ENCODE results near the gene FAM161A. TPM values are rescaled to one million over a fixed set of nuclear protein-coding genes. Genes with fewer than 3 reads are reported as not detected.
"Not testable (repeated sequence)": the region's sequence is repeated elsewhere in the genome, so short reads cannot be mapped to it uniquely, and the experiment has no call there.

The FAM161A gene
- total RNA-seq, 4 donors from 2014 or later: 0.96 to 2.5 (median 1.9) TPM

DNA sequence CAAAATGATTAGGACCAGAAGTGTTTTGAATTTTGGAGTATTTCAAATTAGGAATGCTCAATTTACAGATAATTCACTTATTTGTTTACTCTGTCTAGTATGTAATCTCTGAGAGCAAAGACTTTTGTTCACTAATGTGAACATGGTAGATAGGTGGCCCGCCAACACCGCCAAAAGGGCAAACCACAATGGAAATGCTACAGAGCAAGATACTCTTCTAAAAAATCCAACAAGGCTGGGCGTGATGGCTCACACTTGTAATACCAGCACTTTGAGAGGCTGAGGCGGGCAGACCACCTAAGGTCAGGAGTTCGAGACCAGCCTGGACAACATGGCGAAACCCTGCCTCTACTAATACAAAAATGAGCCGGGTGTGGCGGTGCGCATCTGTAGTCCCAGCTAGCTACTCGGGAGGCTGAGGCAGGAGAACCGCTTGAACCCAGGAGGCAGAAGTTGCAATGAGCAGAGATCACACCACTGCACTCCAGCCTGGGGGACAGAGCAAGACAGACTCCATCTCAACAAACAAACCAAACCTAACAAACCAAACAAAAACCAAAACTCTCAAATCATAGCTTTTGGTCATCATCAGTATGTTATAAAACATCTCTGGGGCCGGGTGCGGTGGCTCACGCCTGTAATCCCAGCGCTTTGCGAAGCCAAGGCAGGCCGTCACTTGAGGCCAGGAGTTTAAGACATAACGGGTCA is 32.2 kb upstream of the FAM161A start:
- ATAC-seq: no peak
- H3K9me3 ChIP-seq: no peaks in the 10 kb centered on the region
- H3K27me3 ChIP-seq: no peaks in the 10 kb centered on the region
- WGBS, 2 donors (ENCODE audit: low coverage in 1 of 2): 80 to 88% methylated on average over 10 to 13 of the region's 18 CpGs
- no peak overlapping the region for H3K4me3 ChIP-seq
- peaks cover 0 to 29% (median 12%) of the 10 kb centered on the region in 3 donors for H3K4me1 ChIP-seq
- TF ChIP-seq POLR2AphosphoS5 (IDR thresholded peaks at IDR 0.05) (no peak), POLR2A (IDR thresholded peaks at IDR 0.05) (no peak), EP300 (IDR thresholded peaks at IDR 0.05) (no peak)
- TF ChIP-seq, protein P1, sequence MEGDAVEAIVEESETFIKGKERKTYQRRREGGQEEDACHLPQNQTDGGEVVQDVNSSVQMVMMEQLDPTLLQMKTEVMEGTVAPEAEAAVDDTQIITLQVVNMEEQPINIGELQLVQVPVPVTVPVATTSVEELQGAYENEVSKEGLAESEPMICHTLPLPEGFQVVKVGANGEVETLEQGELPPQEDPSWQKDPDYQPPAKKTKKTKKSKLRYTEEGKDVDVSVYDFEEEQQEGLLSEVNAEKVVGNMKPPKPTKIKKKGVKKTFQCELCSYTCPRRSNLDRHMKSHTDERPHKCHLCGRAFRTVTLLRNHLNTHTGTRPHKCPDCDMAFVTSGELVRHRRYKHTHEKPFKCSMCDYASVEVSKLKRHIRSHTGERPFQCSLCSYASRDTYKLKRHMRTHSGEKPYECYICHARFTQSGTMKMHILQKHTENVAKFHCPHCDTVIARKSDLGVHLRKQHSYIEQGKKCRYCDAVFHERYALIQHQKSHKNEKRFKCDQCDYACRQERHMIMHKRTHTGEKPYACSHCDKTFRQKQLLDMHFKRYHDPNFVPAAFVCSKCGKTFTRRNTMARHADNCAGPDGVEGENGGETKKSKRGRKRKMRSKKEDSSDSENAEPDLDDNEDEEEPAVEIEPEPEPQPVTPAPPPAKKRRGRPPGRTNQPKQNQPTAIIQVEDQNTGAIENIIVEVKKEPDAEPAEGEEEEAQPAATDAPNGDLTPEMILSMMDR (IDR thresholded peaks at IDR 0.05): no peak
- H3K36me3 ChIP-seq: peaks cover 0 to 52% of the 10 kb centered on the region in 2 donors
- no peak overlapping the region for H3K27ac ChIP-seq

DNA sequence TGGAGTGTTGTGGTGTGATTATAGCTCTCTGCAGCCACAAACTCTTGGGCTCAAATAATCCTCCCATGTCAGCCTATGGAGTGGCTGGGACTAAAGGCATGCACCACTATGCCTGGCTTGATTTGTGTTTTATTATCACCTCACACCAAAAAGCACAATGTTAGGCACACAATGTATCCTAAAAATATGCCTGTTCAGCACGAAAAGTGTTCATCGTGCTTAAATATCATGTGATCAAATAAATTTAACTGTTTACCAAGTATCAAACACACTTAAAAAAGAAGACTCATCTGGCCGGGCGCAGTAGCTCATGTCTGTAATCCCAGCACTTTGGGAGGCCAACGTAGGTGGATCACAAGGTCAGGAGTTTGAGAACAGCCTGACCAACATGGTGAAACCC is 29.0 kb upstream of the FAM161A start:
- 86 to 87% methylated on average over 2 to 5 of the region's 5 CpGs for WGBS, 2 donors (ENCODE audit: low coverage in 1 of 2)
- peaks cover 0 to 25% (median 12%) of the 10 kb centered on the region in 3 donors for H3K4me1 ChIP-seq
- ATAC-seq: no peak
- no peak for TF ChIP-seq POLR2AphosphoS5 (IDR thresholded peaks at IDR 0.05)
- no peak for TF ChIP-seq POLR2A (IDR thresholded peaks at IDR 0.05)
- TF ChIP-seq, protein P1 (IDR thresholded peaks at IDR 0.05): no peak
- TF ChIP-seq EP300 (IDR thresholded peaks at IDR 0.05): no peak
- H3K27ac ChIP-seq: no peak overlapping the region
- no peaks in the 10 kb centered on the region for H3K27me3 ChIP-seq
- peaks cover 11 to 84% of the 10 kb centered on the region in 2 donors for H3K36me3 ChIP-seq
- no peak overlapping the region for H3K4me3 ChIP-seq
- no peaks in the 10 kb centered on the region for H3K9me3 ChIP-seq

- not testable (repeated sequence) for H3K4me3 ChIP-seq, H3K9me3 ChIP-seq, ATAC-seq, H3K27me3 ChIP-seq, H3K27ac ChIP-seq, H3K4me1 ChIP-seq
- H3K36me3 ChIP-seq: peaks cover 19 to 100% of the 10 kb centered on the region in 2 donors
- WGBS, 2 donors (ENCODE audit: low coverage in 1 of 2): 82 to 87% methylated on average over 2 to 4 of the region's 4 CpGs
These were observed 25.5 kb upstream of the FAM161A start for GRCh38 chr2:61879351-61879750.

DNA sequence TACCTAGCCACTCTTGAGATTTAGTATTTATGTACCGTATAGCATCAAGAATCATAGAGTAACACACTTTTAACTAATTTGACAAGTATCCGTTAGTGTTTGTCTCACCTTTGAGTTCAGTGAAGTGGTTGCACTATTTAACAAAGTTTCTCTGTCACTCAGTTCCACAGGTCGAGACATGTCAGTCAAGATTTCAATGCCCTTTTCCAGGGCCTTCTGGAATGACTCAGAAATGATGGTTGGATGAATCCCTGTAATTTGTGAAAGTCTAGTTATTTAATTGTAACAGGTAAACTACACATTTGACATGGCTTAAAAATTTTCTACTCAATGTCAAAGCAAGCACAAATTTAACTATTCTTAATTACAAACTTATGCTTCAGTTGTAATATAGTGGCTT is 24.9 kb upstream of the FAM161A start:
- Histone ChIP-seq H3K4me3 (no peak overlapping the region), H3K4me1 (no peaks in the 10 kb centered on the region), H3K9me3 (no peaks in the 10 kb centered on the region), H3K36me3 (peaks cover 19 to 100% of the 10 kb centered on the region in 2 donors), H3K27me3 (no peaks in the 10 kb centered on the region), H3K27ac (no peak overlapping the region)
- 85 to 89% methylated on average over 3 of the region's 3 CpGs for WGBS, 2 donors (ENCODE audit: low coverage in 1 of 2)
- TF ChIP-seq, protein P1 (IDR thresholded peaks at IDR 0.05): no peak
- no peak for TF ChIP-seq POLR2AphosphoS5 (IDR thresholded peaks at IDR 0.05)
- TF ChIP-seq POLR2A (IDR thresholded peaks at IDR 0.05): no peak
- TF ChIP-seq EP300 (IDR thresholded peaks at IDR 0.05): no peak
- no peak for ATAC-seq

DNA sequence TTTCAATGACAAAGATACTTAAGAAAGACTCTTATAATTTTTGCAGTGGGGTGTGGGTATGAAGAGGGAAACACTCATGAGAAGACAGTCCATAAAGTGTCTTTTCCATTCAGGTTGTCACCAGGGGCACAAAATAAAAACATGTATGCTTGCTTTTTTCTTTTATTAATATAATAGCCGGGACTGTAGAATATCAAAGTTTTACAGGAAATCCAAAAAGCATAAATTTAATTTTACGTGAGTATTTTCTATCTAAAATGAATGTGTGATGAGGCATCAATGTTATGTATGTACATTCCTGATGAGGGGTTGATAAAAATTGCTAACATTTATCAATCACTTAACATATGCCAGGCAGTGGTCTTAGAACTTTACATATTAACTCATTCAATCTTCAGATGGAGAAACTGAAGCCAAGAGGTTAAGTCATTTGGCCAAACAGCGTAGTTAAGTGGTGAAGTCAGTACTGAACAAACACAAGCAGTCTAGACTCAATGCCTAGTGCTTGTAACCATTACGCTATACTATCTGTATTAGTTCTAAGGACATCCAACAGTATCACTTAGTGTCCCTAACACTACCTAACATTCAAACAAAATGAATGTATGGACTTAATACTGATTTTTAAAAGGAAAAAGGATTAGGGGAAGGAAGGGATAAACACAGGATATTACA is 23.8 kb upstream of the FAM161A start:
- Histone ChIP-seq H3K36me3 (peaks cover 19 to 100% of the 10 kb centered on the region in 2 donors), H3K4me1 (no peaks in the 10 kb centered on the region), H3K27me3 (no peaks in the 10 kb centered on the region), H3K9me3 (no peaks in the 10 kb centered on the region), H3K4me3 (no peak overlapping the region), H3K27ac (no peak overlapping the region)
- 77 to 94% methylated on average over 3 to 4 of the region's 4 CpGs for WGBS, 2 donors (ENCODE audit: low coverage in 1 of 2)
- no peak for ATAC-seq
- no peak for TF ChIP-seq POLR2A (IDR thresholded peaks at IDR 0.05)
- TF ChIP-seq, protein P1 (IDR thresholded peaks at IDR 0.05): no peak
- TF ChIP-seq EP300 (IDR thresholded peaks at IDR 0.05): no peak
- no peak for TF ChIP-seq POLR2AphosphoS5 (IDR thresholded peaks at IDR 0.05)

Data from gastroesophageal sphincter (tissue), 4 donors.